Lower leg skin (tissue), 3 donors: ENCODE data around the gene RAB5A.

ENCODE experiments used
- POLR2A ChIP-seq, 2 donors: fragments of 450-650 bp; IDR thresholded peaks; one replicate each; pipeline ENCODE4 v1.6.1; 2016 to 2017; ENCODE audit warnings: antibody characterized with exemption in 2 of 2, mild to moderate bottlenecking in 1 of 2, moderate library complexity in 1 of 2
- TF ChIP-seq, protein P1 (sequence below), 3 donors: fragments of 450-650 bp; IDR thresholded peaks; one replicate each; pipeline ENCODE4 v1.5.1; 2016; ENCODE audit warnings: antibody characterized with exemption in 3 of 3, mild to moderate bottlenecking in 3 of 3, moderate library complexity in 2 of 3

- no peak for TF ChIP-seq POLR2A (IDR thresholded peaks at IDR 0.05)
- TF ChIP-seq, protein P1, sequence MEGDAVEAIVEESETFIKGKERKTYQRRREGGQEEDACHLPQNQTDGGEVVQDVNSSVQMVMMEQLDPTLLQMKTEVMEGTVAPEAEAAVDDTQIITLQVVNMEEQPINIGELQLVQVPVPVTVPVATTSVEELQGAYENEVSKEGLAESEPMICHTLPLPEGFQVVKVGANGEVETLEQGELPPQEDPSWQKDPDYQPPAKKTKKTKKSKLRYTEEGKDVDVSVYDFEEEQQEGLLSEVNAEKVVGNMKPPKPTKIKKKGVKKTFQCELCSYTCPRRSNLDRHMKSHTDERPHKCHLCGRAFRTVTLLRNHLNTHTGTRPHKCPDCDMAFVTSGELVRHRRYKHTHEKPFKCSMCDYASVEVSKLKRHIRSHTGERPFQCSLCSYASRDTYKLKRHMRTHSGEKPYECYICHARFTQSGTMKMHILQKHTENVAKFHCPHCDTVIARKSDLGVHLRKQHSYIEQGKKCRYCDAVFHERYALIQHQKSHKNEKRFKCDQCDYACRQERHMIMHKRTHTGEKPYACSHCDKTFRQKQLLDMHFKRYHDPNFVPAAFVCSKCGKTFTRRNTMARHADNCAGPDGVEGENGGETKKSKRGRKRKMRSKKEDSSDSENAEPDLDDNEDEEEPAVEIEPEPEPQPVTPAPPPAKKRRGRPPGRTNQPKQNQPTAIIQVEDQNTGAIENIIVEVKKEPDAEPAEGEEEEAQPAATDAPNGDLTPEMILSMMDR (IDR thresholded peaks at IDR 0.05) = no peak
Measured at GRCh38 chr3:19967208-19967607, 20.3 kb downstream of the RAB5A start.
